Endothelial cell (in vitro differentiated cells): ENCODE measurements around the gene B4GALT2. TPM values are rescaled to one million over a fixed set of nuclear protein-coding genes. Genes with fewer than 3 reads are reported as not detected.

ENCODE experiments used
- DNase-seq: peaks from one replicate; pipeline ENCODE4 v3.0.0; 2021; ENCODE audit warnings: low spot score
- H3K27ac Mint-ChIP-seq: one replicate; pipeline ENCODE4 v1.8.0; 2021; ENCODE audit warnings: mixed read lengths, inconsistent platforms; ENCODE audit not compliant: unreplicated experiment
- H3K27me3 Mint-ChIP-seq: one replicate; pipeline ENCODE4 v1.8.0; 2021; ENCODE audit warnings: mild to moderate bottlenecking, moderate library complexity, mixed read lengths, inconsistent platforms; ENCODE audit not compliant: unreplicated experiment
- H3K36me3 Mint-ChIP-seq: one replicate; pipeline ENCODE4 v1.8.0; 2021; ENCODE audit warnings: mild to moderate bottlenecking, low read depth, mixed read lengths, inconsistent platforms; ENCODE audit not compliant: unreplicated experiment
- H3K4me1 Mint-ChIP-seq: one replicate; pipeline ENCODE4 v1.8.0; 2021; ENCODE audit warnings: mild to moderate bottlenecking, mixed read lengths, inconsistent platforms; ENCODE audit not compliant: unreplicated experiment
- H3K4me3 Mint-ChIP-seq: one replicate; pipeline ENCODE4 v1.8.0; 2021; ENCODE audit warnings: mild to moderate bottlenecking, mixed read lengths, inconsistent platforms; ENCODE audit not compliant: unreplicated experiment
- H3K9me3 Mint-ChIP-seq: one replicate; pipeline ENCODE4 v1.8.0; 2021; ENCODE audit warnings: mixed read lengths, inconsistent platforms; ENCODE audit not compliant: unreplicated experiment
- total RNA-seq: library from RNA; stranded (reverse); fragmentation: NEBNext Ultra II Directional; extraction: Animal tissue kit (Norgen Biotek cat#: 25700); gene quantifications from one replicate; pipeline ENCODE4 v1.2.1, GENCODE V29; 2021; ENCODE audit not compliant: unreplicated experiment
- TF ChIP-seq, protein P1 (sequence below): fragments of 200-600 bp; sonication (generic); IDR thresholded peaks from one replicate; pipeline ENCODE4 v1.5.0; 2021; ENCODE audit warnings: antibody characterized with exemption; ENCODE audit not compliant: unreplicated experiment

The B4GALT2 gene
- total RNA-seq, 1 donor from 2014 or later, result 35.4 TPM

DNA sequence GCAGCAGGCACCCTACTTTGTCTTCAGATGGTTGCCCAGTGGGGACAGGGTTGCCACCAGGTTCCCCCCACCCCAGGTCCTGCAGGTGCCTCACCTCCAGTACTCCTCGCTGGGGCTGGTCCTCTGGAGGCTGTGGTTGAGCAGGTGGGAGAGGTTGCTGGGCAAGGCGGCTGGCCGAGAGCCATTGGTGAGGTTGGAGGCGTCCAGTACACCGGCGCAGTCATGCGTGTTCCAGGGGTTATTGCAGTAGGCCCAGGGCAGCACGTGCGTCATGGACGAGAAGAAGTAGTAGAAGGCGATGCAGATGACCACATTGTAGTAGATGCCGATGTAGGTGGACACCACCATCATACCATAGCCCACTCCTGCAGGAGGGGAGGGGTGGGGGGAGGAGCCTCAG, 29.2 kb downstream of the B4GALT2 start:
- TF ChIP-seq, protein P1, sequence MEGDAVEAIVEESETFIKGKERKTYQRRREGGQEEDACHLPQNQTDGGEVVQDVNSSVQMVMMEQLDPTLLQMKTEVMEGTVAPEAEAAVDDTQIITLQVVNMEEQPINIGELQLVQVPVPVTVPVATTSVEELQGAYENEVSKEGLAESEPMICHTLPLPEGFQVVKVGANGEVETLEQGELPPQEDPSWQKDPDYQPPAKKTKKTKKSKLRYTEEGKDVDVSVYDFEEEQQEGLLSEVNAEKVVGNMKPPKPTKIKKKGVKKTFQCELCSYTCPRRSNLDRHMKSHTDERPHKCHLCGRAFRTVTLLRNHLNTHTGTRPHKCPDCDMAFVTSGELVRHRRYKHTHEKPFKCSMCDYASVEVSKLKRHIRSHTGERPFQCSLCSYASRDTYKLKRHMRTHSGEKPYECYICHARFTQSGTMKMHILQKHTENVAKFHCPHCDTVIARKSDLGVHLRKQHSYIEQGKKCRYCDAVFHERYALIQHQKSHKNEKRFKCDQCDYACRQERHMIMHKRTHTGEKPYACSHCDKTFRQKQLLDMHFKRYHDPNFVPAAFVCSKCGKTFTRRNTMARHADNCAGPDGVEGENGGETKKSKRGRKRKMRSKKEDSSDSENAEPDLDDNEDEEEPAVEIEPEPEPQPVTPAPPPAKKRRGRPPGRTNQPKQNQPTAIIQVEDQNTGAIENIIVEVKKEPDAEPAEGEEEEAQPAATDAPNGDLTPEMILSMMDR, result no peak
- Mint-ChIP-seq H3K36me3 (no peaks in the 10 kb centered on the region), H3K27ac (no peak overlapping the region), H3K9me3 (no peaks in the 10 kb centered on the region), H3K27me3 (peaks cover 6% of the 10 kb centered on the region), H3K4me1 (no peaks in the 10 kb centered on the region), H3K4me3 (no peak overlapping the region)
- no peak for DNase-seq

DNA sequence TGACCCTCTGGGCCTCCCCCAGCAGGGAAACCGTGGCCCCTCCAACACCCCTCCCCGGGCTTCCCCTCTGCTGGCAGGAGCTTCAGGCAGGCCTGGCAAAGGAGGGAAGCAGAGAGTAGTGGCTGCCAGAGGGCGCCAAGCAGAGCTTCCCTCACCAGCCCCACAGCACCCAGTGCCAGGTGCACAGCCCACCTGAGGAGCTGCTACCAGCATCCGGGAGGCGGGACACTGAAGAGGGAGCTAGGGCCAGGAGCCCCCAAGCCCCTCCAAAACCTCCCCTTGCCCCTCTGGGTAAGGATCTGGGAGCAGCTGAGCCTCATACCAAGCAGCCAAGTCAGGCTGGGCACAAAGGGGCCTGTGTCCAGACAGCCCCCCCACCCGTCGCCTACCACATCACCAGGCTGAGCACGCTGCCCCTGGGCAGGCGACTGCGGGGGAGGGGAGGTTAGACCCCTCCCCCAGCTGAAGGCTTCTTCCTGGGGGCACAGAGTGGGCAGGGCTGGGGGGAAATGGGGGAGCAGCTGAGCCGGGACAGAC, 32.0 kb downstream of the B4GALT2 start:
- TF ChIP-seq, protein P1, result no peak
- no peaks in the 10 kb centered on the region for H3K4me1 Mint-ChIP-seq
- H3K36me3 Mint-ChIP-seq, result no peaks in the 10 kb centered on the region
- no peak overlapping the region for H3K4me3 Mint-ChIP-seq
- H3K27me3 Mint-ChIP-seq, result peaks cover 9% of the 10 kb centered on the region
- H3K27ac Mint-ChIP-seq, result no peak overlapping the region
- no peaks in the 10 kb centered on the region for H3K9me3 Mint-ChIP-seq
- DNase-seq, result no peak

DNA sequence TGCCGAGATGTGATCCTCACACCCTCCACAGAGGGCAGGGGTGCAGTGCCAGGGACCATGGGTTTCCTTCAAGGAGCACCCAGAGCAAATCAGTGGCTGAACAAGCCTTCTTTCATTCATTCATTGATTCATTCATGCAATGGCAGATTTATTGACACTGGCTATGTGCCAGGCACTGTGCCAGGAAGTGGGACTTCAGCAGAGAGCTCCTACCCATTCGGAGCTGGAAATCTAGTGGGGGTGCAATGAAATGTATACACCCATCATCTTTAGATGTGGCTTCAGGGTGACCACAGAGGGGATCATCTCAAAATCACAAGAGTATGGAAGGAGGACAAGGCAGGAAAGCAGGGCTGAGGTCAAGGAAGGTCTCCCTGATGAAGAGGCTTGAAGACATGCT, 33.4 kb downstream of the B4GALT2 start:
- no peak for DNase-seq
- Mint-ChIP-seq H3K27ac (no peak overlapping the region), H3K9me3 (no peaks in the 10 kb centered on the region), H3K4me3 (no peak overlapping the region), H3K27me3 (peaks cover 5% of the 10 kb centered on the region), H3K36me3 (no peaks in the 10 kb centered on the region), H3K4me1 (no peaks in the 10 kb centered on the region)
- TF ChIP-seq, protein P1, result no peak

DNA sequence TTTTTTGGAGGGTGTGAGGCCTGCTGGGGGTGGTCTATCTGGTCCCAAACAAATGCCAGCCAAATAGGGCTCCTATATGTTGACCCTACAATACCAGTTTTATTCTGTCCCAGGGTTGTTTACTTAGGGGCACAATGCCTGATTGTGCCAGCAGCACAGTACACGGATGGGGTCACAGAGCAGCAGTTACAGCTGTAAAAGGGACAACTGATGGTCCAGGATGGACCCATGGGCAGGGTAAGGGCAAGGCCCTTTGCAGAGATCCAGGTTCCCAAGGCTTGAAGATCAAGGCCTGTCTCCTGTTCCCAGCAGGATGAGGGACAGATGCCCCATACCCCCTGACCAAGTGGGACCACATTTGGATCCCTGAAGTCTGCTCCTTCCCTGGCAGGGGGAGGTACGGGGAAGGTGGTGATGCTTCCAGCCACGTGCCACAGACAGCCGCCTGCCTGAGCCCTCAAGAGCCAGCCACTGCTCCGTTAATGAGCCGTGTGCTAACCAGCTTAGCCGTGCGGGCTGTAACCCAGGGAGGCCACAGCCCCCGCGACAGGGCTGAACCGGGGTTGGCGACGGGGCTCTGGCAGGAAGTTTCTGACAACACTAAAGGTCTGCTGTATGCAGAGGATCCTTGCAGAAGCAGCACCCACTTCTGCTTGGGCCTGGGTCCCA, 34.1 kb downstream of the B4GALT2 start:
- Mint-ChIP-seq H3K36me3 (no peaks in the 10 kb centered on the region), H3K27me3 (peaks cover 5% of the 10 kb centered on the region), H3K9me3 (no peaks in the 10 kb centered on the region), H3K4me3 (no peak overlapping the region), H3K4me1 (no peaks in the 10 kb centered on the region), H3K27ac (no peak overlapping the region)
- no peak for DNase-seq
- TF ChIP-seq, protein P1, result no peak

DNA sequence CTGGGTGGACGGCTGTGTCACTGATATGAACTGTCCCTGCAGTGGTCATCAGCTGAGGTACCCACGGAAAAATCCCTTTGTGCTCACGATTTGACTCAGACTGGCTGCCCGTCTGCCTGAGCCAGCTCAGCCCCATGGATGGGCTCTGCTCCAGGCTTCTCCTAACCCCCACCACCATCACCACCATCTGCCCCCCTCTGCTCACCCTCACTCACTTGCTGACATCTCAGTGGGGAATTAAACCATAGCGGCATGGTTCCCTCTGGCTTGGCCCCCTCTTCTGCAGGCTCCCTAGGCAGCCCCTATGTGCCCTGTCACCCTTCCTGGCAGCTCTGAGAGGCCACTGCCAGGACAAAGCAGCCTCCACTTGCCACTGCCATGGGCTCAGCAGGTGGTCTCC, 34.9 kb downstream of the B4GALT2 start:
- H3K36me3 Mint-ChIP-seq, result no peaks in the 10 kb centered on the region
- H3K9me3 Mint-ChIP-seq, result no peaks in the 10 kb centered on the region
- no peak for DNase-seq
- H3K27me3 Mint-ChIP-seq, result peaks cover 5% of the 10 kb centered on the region
- H3K4me1 Mint-ChIP-seq, result no peaks in the 10 kb centered on the region
- no peak overlapping the region for H3K27ac Mint-ChIP-seq
- TF ChIP-seq, protein P1, result no peak
- H3K4me3 Mint-ChIP-seq, result no peak overlapping the region
